ENCODE results near the gene SLC25A12. TPM values are rescaled to one million over a fixed set of nuclear protein-coding genes. Genes with fewer than 3 reads are reported as not detected.

The SLC25A12 gene
- total and polyA plus RNA-seq, 10 of the 15 experiments (the other 5 are each of a cell fraction or from before 2014, with no cell fraction given): 20.9 to 50.0 (median 33.0) TPM

- DNase-seq (ENCODE audit: low read depth, low spot score) (no peak), FAIRE-seq (no peak), ATAC-seq (no peak)
- TF ChIP-seq NRF1 (conservative IDR thresholded peaks at IDR 0.05; ENCODE audit: low read depth, low read length): no peak
- no peak for TF ChIP-seq BMI1 (IDR thresholded peaks at IDR 0.05; ENCODE audit: borderline replicate concordance)
- no peak for TF ChIP-seq ZBTB33 (IDR thresholded peaks at IDR 0.05)
- no peak for TF ChIP-seq ASH2L (IDR thresholded peaks at IDR 0.05; ENCODE audit: borderline replicate concordance, low read depth)
- no peak for TF ChIP-seq SREBF2 (IDR thresholded peaks at IDR 0.05; ENCODE audit: low read length)
- TF ChIP-seq SMAD5 (IDR thresholded peaks at IDR 0.05; ENCODE audit: low read depth): no peak
- no peak for TF ChIP-seq POLR2AphosphoS5 (IDR thresholded peaks at IDR 0.05; ENCODE audit: low read length)
- TF ChIP-seq CBX3 (IDR thresholded peaks at IDR 0.05; ENCODE audit: borderline replicate concordance, low read depth): no peak
- no peak for TF ChIP-seq ZBTB4 (CRISPR knock-in tag; IDR thresholded peaks at IDR 0.05)
- TF ChIP-seq TCF3 (IDR thresholded peaks at IDR 0.05; ENCODE audit: borderline replicate concordance, insufficient read depth, low read depth, low read length): no peak
- no peak for TF ChIP-seq MAX (IDR thresholded peaks at IDR 0.05; ENCODE audit: low read depth, low read length)
- no peak for TF ChIP-seq GABPA (IDR thresholded peaks at IDR 0.05; ENCODE audit: low read depth)
- no peak for TF ChIP-seq SPI1 (IDR thresholded peaks at IDR 0.05; ENCODE audit: borderline replicate concordance, insufficient read depth, low read depth, low read length)
- no peak for TF ChIP-seq ZSCAN29 (IDR thresholded peaks at IDR 0.05)
- H3K4me3 ChIP-seq: no peak overlapping the region
- BruUV-seq (replicated peaks): no TSS peak
- in situ Hi-C loops (cut with MboI) (no loop called here), intact Hi-C loops (cut with micrococcal nuclease; ENCODE audit: unreplicated experiment) (no loop called here)
- 94% methylated on average over 2 of the region's 2 CpGs for WGBS (ENCODE audit: insufficient coverage, insufficient replicate concordance, low lambda C conversion rate, missing lambda C conversion rate)
- ChIA-PET SMC1A (ENCODE audit: uncharacterized antibody, unreplicated experiment) (interaction anchor here (1.2 kb wide), 1 partner anchor 18 kb away, joined by 3 read pairs; no protein-coding TSS in a partner anchor), RAD21 (ENCODE audit: unreplicated experiment) (no interaction called here), CTCF (no interaction called here), POLR2A (no interaction called here)
- H2AFZ ChIP-seq (ENCODE audit: control insufficient read depth, low read depth, low read length): no peak overlapping the region
- no peak overlapping the region for H3K4me2 ChIP-seq (ENCODE audit: control insufficient read depth, insufficient read depth)
- H3K9ac ChIP-seq (ENCODE audit: control insufficient read depth, insufficient read depth, low read length): no peak overlapping the region
- H3K27me3 ChIP-seq (replicated peaks in 1 of 2; ENCODE audit: control insufficient read depth in 2 of 2, insufficient read depth in 2 of 2, low read length in 1 of 2): no peaks in the 10 kb centered on the region
- H3K36me3 ChIP-seq (ENCODE audit: control insufficient read depth in 2 of 2, insufficient read depth in 2 of 2, low read length in 1 of 2): peaks cover 0 to 5% of the 10 kb centered on the region in 2 experiments
- no peaks in the 10 kb centered on the region for H3K79me2 ChIP-seq (ENCODE audit: control insufficient read depth, insufficient read depth, low read length)
- H4K20me1 ChIP-seq (ENCODE audit: control insufficient read depth, insufficient read depth): no peaks in the 10 kb centered on the region
- H3K9me3 ChIP-seq (replicated peaks; ENCODE audit: control insufficient read depth, insufficient read depth, low read length): no peaks in the 10 kb centered on the region
- H3K27ac ChIP-seq (ENCODE audit: control insufficient read depth, insufficient read depth): no peak overlapping the region
- no peaks in the 10 kb centered on the region for H3K4me1 ChIP-seq (ENCODE audit: control insufficient read depth, insufficient read depth, low read length)
These were observed 131.0 kb downstream of the SLC25A12 start for GRCh38 chr2:171762879-171763573.
